ENCODE results near the gene PSORS1C1.

Gene PSORS1C1

DNA sequence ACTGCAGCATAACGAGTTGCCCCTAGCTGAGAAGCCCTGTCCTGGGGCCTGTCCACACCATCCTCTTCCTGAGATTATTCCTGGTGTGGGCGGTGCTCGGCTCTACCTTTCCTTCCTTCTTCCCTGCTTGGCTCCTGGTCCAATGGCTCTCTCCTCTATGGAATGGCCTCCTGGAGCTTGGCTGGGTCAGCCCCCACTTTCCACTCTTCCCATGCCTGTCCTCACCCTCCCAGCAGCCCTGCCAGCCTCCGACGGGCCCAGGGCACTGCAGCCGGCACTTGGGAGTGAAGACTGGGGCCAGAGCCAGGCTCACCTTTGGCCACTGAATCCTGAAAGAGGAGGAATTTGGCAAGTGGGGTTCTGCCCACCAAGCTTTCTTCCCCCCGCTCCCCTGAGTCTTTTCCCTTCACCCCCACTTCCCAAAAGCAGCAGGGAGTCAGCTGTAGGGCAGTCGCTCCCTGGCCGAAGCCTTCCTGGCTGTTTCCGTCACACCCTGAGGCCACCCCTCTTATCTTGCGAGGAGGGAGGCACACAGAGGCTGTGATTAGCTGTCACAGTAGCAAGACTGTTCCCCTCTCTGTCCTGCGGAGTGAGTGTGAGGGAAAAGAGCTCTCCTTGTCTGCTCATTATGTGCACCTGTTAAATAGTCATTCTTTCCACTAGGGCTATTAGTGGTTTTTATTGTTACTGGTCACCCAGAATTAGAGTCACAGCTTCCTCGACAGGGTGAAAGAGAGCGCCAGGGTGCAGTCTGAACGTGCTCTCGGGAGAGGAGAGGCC, 12.0 kb downstream of the PSORS1C1 start:
- no peak for DNase-seq (ENCODE audit: low read depth)

DNA sequence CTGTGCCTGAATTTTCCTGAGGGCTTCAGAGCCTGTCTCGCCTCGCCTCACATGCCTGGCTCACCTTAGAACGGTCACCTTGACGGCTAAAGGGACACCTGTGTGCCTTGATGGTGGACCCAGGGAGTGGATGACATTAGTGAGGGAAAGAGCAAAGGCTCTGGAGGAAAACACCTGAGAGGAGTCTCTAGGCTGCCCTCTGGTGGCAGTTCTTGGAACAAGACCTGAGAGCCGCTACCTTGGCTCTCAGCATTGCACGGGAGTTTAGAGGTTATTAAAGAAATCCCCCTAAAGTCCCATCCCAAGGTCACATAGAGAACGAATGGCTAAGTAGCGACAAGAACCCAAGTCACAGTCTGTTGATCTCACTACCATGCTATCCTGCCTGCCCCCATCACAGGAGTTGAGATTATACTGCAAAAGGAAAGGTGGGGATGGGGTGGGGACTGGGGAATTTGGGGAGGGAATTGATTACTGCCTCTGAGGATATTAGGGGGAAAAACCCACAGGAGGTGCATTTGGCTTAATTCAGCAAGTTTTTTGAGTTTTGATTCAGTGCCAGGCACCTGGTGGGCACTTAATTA, 13.6 kb downstream of the PSORS1C1 start:
- DNase-seq (ENCODE audit: low read depth) = no peak

DNA sequence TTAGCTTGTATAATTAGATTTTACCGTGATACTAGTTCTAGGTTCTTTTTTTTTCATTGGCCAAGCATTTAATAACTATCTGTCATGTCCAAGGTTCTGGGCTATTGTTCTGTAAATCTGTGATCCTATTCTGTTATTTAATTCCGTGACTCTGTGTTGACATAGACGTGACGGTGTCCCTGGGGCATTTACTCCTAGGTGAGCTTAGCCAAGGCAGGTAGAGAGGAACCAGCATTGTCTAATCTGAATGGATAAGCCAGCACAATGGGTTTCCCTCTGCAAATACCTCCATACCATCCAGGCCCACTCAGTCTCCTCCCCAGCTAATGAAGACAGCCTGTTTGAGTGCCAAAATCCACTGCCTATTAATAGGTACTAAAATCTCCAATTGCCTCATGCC, 14.5 kb downstream of the PSORS1C1 start:
- no peak for DNase-seq (ENCODE audit: low read depth)

DNA sequence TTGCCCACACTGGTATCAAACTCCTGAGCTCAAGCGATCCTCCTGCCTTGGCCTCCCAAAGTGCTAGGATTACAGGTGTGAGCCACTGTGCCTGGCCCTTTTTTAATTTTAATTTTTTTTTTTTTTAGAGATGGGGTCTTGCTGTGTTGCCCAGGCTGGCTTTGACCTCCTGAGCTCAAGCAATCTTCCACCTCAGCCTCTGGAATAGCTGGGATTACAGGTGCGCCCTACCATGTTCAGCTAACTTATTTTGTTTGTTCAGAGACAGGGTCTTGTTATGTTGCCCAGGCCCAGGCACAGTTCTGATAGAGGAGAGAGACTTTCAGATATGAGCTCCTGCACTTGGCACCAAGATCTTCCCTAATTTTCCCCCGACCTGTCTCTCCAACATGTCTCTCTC, 16.2 kb downstream of the PSORS1C1 start:
- DNase-seq (ENCODE audit: low read depth) = no peak

DNA sequence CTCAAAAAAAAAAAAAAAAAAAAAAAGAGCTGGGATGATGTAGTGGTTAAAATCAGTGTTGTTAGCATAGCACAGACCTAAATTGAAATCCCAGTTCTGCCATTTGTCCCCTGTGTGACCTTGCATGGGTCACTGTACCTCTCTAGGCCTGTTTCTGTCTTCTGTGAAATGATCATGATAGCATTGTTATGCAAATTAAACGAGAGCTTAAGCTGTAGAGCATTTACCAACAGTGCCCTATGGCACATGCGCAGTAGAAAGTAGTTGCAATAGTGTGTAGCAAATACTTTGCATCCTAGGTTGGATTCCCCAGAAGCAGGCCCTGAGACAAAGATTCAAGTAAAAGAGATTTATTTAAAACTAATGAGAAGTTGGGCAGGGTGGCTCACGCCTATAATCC, 17.0 kb downstream of the PSORS1C1 start:
- no peak for DNase-seq (ENCODE audit: low read depth)

DNA sequence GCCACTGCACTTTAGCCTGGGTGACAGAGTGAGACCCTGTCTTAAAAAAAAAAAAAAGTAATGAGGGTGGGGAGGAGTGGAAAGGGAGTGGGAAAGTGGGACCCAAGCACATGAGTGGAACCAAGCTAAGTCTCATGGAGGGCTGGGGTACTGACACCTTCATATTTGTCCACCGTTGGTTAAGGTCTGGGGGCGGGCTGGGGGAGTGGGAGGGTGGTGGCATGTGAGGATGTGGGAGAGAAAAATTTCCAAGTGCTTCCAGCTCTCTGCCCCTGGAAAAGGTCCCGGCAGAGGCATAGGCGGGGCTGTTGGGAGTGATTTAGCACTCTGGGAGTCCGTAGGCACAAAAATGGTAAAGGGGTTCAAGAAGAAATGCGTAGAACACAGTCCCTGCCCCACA, 18.2 kb downstream of the PSORS1C1 start:
- no peak for DNase-seq (ENCODE audit: low read depth)

DNA sequence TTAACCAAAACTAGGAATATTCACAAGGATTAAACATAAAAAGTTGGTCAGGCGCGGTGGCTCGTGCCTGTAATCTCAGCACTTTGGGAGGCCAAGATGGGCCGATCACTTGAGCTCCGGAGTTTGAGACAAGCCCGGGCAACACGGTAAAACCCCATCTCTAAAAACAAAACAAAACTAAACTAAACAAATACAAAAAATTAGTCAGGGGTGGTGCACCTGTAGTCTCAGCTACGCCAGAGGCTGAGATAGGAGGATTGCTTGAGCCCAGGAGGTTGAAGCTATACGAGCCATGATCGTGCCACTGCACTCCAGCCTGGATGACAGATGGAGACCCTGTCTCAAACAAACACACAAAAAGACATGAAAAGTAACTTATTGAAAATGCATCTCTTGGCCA, 21.1 kb downstream of the PSORS1C1 start:
- no peak for DNase-seq (ENCODE audit: low read depth)

DNA sequence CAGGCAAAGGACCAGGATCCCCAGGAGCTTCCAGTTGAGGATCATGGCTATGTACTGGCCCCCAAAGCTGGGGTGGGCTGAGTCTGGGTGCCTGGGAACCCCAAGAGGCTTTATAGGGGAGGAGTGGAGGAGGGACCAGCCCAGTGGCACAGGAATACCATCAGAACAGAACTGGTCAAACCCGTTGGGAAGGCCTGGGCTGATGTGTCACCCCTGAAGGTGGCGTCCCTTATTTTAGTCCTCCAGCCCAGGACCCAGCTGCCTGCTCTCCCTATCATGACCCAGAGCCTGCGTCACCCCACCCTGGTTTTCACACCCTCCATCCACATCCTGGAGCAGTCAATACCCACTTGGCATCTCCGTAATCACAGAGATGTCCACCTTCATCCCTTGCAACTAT, 24.4 kb downstream of the PSORS1C1 start, which contains the start of gene PSORS1C2:
PSORS1C2 (minus strand) TSS at position 85 of the 400 bp plus-strand sequence; CDS start at position 45, 40 bp downstream.
- DNase-seq (ENCODE audit: low read depth) = no peak

DNA sequence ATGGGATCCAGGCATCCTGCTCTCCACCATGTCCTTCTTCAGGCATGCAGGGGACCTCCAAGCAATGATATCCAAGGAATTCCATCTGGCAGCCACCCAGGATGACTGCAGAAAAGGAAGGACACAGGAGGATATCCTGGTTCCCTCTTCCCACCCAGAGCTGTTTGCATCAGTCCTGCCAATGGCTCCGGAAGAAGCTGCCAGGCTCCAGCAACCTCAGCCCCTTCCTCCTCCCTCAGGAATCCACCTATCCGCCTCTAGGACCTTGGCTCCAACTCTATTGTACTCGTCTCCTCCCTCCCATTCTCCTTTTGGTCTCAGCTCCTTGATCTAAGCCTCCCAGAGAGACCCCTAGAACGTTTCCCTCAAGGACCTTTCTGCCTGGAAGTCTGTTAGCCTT, 25.0 kb downstream of the PSORS1C1 start:
- DNase-seq (ENCODE audit: low read depth) = no peak

DNA sequence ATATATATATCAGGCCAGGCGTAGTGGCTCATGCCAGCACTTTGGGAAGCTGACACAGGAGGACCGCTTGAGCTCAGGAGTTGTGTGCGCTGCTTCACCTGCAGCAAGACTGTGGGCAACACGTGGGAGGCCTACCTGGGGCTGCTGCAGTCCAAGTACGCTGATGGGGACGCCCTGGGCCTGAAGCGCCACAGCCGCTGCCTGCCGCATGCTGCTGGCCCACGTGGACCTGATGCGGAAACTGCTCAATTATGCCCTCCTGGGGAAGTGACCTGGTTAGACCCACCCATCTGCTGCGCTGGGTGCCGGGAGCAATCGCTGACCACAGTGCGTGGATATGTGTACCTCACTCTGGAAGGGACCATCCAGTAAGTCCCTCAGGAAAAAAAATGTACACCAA, 26.0 kb downstream of the PSORS1C1 start:
- no peak for DNase-seq (ENCODE audit: low read depth)

DNA sequence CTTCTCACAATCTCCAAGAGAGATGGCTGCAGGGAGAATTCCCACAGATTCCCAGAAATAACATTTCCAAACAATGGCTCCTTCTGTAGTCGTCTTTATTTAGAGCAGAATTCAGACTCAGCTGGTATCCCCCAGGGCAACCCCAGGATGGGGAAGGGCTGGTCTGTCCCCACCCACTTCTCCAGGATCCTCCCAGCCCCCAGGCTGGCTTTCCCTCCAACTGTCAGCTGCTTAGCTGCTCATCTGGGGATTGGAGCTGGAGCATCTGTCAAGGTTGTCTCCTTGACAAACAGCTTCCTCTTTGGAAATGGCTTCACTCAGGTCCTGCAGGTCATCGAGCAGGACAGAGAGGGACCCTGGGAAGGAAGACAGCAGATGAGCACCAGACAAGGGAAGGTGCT, 27.8 kb downstream of the PSORS1C1 start:
- no peak for DNase-seq (ENCODE audit: low read depth)

DNA sequence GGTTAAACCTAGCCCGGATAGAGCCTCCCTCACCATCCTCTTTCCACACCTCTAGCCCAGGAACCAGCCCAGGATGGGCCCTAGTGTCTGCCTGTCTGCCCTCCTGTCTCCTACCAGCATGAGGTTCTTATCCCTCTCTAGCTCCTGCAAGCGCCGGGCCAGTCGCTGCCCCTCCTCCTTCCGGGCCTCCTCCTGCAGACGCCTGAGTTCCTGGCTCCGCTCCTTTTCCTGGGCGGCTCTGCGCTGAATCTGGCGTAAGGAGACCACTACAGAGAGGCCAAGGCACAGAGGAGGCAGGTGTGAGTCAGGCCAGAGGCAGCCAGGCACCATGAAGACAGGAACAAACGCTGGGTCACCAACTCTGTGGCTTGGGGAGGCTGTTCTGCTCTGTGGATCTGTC, 28.5 kb downstream of the PSORS1C1 start:
- DNase-seq (ENCODE audit: low read depth) = no peak

DNA sequence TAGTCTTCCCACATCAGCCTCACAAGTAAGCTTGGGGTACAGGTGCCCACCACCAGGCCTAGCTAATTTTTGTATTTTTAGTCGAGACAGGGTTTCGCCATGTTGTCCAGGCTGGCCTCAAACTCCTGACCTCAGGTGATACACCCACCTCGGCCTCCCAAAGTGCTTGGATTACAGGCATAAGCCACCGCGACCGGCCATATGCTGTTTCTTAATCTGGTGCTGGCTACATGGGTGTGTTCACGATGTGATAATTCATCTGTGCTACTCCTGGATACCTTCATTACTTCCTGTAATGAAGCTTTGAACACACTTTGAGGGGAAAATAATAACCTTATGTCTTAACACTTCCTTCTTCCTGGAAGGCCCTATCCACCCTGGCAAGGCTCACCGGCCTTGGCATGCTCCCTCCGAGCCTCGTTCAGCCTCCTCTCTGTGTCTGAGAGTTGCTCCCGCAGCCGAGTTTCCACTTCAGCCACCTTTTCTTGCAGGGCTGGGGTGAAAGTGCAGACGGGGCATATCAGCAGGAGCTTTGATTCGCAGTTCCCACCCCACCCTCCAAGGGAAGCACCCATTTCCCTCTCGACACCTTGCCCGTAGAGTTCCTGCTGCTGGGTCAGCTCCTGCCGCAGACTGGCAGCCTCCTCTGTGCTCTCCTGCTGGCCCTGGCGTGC, 29.8 kb downstream of the PSORS1C1 start:
- DNase-seq (ENCODE audit: low read depth) = no peak

DNA sequence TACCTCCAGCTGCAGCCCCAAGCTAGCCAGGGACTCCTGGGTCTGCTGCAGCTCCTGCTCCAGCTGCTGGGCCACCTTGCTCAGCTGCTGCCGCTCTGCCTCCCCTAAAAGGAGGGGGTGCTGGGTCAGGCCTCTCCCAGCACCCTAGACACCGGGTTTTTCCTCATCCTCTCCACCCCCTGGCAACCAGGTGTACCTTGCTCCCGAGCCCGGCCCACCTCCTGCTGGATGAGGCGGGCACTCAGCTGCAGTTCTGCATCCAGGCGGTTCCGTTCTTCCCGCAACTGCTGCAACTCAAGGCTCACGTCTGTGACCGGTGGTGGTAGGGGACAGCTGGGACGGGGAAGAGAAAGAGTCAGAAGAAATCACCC, 30.4 kb downstream of the PSORS1C1 start:
- DNase-seq (ENCODE audit: low read depth) = no peak

DNA sequence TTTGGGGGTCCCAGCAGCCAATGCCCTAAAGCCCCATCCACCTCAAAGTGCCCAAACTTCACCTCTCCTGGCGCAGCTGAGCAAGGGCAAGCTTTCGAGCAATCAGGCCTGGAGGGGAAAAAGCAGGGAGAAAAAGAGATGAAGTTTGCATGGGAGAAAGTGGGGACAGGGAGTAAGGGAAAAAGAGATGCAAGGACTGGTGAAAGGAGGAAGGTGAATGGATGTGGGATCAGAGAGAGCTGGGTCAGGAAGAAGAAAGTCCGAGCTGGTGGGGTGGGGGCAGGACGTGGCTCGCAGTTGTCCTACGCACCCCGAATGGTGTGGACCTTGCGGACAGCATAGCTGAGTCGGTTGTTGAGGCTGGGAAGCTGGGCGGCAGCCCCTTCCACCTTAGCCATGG, 30.8 kb downstream of the PSORS1C1 start:
- no peak for DNase-seq (ENCODE audit: low read depth)

DNA sequence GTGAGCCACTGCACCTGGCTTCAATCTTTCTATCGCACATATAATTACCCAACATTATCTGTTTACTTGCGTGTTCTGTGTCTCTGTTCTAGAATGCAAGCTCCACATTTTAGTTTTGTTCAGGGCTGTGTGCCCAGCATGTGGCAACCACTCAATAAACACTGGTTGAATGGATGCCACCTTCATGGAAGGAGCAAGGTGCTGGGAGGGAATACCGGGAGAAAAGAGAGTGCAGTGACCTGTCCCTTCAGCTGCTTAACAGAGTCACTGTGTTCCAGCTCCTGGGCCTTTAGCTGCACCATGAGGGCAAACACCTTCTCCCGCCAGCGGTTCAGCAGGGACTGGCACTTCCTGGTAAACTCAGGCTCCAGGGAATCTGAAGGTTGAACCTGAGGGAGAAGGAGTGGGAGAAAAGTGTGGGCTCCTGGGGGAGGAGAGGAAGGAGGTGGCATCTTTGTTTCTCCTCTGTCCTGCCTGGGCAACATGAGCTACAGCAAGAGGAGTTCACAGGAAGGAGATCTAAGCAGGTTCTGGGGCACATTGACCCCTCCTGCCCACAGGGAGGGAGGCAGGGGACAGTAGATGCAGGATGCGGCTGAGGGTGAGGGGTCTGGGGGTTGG, 35.3 kb downstream of the PSORS1C1 start:
- DNase-seq (ENCODE audit: low read depth) = no peak

DNA sequence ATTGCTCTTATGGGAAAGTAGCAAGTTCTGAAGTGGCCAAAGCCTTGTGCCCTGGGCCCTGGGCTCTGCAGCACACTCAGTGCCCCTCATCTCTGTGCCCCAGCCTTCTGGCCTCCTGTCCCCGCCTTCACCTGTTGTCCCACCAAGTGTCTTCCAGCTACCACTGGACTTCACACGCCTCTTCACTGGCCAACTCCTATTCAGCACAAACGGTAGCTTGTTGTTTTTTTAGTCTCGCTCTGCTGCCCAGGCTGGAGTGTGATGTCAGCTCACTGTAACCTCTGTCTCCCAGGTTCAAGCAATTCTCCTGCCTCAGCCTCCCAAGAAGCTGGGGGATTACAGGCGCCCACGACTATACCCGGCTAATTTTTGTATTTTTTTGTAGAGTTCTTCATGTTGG, 38.2 kb downstream of the PSORS1C1 start:
- no peak for DNase-seq (ENCODE audit: low read depth)

DNA sequence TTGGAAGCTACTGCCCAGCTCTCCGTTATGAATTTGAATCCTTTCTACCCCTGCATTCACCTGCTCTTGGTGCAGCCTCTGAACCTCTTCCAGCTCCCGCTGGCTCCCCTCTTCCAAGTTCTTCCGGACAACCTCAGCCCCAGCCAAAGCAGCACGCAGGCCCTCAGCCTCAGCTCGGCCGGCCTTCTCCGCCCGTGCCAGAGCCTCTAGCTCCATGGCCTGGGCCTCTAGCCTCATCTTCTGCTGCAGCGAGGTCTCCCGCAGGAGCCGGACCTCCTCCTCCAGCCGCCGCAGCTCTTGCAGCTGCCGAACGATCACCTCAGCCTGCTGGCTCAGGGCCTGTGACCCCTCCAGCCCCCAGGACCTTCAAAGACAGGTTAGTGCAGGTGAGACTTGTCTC, 39.8 kb downstream of the PSORS1C1 start:
- no peak for DNase-seq (ENCODE audit: low read depth)

DNA sequence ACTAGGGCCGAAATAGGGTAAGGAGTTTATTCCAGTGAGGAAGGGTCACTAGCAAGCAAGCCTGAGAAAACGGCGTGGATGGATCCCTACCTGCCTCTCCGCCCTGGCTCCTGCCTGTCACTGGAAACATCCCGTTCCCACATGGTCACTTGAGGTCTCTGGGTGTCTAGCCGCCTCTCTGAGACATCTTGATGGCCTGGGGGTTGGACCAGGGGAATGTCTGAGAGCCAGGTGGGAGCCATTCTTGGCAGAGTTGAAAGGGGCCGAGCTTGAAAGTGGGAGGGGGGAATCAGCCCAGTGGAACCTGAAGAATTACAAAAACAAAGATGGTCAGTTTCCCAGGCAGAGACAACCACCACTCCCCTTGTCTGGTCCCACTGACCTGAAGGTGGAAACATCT, 42.0 kb downstream of the PSORS1C1 start:
- no peak for DNase-seq (ENCODE audit: low read depth)

DNA sequence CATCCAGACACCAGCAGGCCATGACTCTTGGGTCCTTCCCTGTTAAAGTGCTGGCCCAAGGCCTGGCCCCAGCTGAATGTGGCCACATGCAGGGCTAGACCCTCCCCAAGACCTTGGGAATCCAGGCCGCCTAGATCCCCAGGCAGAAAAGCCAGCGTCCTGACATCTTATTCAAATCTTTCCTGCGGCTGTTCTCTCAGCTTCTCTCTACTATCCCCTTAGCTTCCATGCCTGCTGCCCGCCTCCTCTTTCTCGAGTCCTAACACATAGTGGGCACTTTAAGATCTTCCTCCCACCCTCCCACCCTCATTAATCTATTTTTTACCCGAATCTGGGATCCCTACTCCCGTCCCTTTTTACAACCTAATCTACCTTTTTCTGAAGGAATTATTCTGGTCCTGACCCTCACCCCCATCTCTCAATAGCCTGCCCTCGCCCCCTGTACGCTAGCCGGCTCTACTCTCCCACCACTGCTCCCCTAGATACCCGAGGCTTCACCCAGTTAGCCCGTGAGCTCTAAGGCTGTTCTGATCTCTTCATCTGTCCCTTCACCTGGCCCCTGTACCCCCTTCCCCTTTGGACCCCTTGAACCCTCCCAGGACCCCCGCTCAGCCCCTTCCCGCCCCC, 43.0 kb downstream of the PSORS1C1 start, which contains the start of gene CCHCR1:
CCHCR1 (minus strand) TSS at position 290 of the 627 bp plus-strand sequence; CDS start at position 88, 202 bp downstream.
- no peak for DNase-seq (ENCODE audit: low read depth)

DNA sequence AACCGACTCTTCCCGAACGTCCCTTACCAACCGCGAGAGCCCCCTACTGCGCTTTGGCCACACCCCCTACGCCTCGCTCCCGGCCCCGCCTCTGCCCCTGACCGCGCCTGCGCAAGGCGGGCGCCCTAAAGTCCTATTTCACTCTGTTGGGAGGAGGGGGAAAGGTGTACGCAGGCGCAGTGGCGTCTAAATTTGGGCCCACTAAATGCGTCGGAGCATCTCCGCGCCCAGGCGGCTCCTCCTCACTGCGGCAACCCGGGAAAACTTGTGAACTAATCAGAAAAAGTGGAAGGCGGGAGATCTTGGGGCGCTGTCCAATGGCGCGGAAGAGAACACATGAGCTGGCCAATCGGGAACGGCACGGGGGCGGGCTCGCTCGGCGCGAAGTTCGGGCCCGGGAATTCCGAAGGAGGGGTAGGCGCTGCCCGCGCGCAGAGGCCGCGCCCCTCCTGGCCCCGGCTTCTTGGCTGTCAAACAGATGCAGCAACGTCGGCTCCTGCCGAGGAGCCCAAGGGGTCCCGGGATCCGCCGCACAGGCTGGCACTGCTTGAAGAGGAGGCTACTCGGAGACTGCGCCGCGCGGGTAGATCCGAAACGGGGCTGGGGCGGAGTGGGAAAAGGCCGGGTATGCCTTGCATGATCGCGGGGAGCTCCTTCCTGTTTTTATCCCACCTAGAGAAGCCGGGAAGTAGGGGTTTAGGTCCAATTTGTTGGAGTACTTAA, 43.7 kb downstream of the PSORS1C1 start, which contains the start of gene TCF19:
TCF19 (plus strand) TSS at position 450 of the 723 bp plus-strand sequence. CDS start 881 bp downstream, outside the sequence.
- DNase-seq (ENCODE audit: low read depth) = peak; percentile 98
